SU-DHL-6 (cell line): ENCODE data around the gene FBF1.

Source experiments
- CTCF ChIP-seq: fragments of 200-600 bp; sonication (generic); IDR thresholded peaks from one replicate; pipeline ENCODE4 v1.5.1; 2017; ENCODE audit warnings: antibody characterized with exemption, mild to moderate bottlenecking, low read length, moderate library complexity; ENCODE audit not compliant: insufficient read depth, poor library complexity, severe bottlenecking
- EZH2phosphoT487 ChIP-seq: fragments of 200-600 bp; sonication (generic), shearing (Covaris generic); conservative IDR thresholded peaks from 2 replicates; pipeline ENCODE4 v1.6.1; 2018; ENCODE audit warnings: mild to moderate bottlenecking, antibody characterized with exemption, low read length, moderate library complexity, mixed read lengths

- TF ChIP-seq CTCF: no peak
- TF ChIP-seq EZH2phosphoT487: no peak
Measured at GRCh38 chr17:75909051-75909811, 31.6 kb downstream of the FBF1 start.
